Transverse colon (tissue), 3 donors: ENCODE results near the gene SF1.

Experiments
- CTCF ChIP-seq, 5 experiments: fragments of 200-600 bp in 3 of 5; fragments of 450-650 bp in 2 of 5; sonication (generic) in 3 of 5; IDR thresholded peaks; 1 replicate in 2 of 5; 2 replicates in 3 of 5; pipeline ENCODE4 v1.5.1; 2016 to 2017; ENCODE audit warnings: antibody characterized with exemption in 5 of 5, inconsistent platforms in 3 of 5, mild to moderate bottlenecking in 2 of 5, moderate library complexity in 1 of 5
- EP300 ChIP-seq: sonication (generic); formaldehyde crosslinking; IDR thresholded peaks from one replicate; pipeline ENCODE4 v1.6.1; 2017; ENCODE audit warnings: antibody characterized with exemption, low read depth

GRCh38 chr11:64726211-64726641 is 52.1 kb downstream of the SF1 start:
- no peak for TF ChIP-seq CTCF (IDR thresholded peaks at IDR 0.05)
- TF ChIP-seq EP300, result no peak
